Bronchial epithelial cell (primary cell): ENCODE data around the gene DYSF. TPM values are rescaled to one million over a fixed set of nuclear protein-coding genes. Genes with fewer than 3 reads are reported as not detected.

Experiments used
- DNase-seq: peaks from one replicate; pipeline ENCODE4 v3.0.0-alpha.2; 2010; ENCODE audit warnings: low read depth
- FAIRE-seq: peaks from 2 replicates; lab custom pipeline; 2011; peaks lifted over from hg19 to GRCh38; lab: Jason Lieb, UNC
- H3K27me3 ChIP-seq: 2 replicates; pipeline ENCODE4 v1.5.1; 2011; ENCODE audit warnings: low read length; ENCODE audit not compliant: control insufficient read depth, insufficient read depth
- H3K36me3 ChIP-seq: 2 replicates; pipeline ENCODE4 v1.5.1; 2011; ENCODE audit warnings: low read length; ENCODE audit not compliant: control insufficient read depth, insufficient read depth
- H3K4me3 ChIP-seq: 2 replicates; pipeline ENCODE4 v1.5.1; 2011; ENCODE audit warnings: mild to moderate bottlenecking, low read depth, low read length, control low read depth
- CTCF ChIP-seq: IDR thresholded peaks from 2 replicates; pipeline ENCODE4 v1.5.1; 2011; ENCODE audit warnings: mild to moderate bottlenecking, moderate library complexity, low read length, control low read depth, inconsistent platforms; ENCODE audit not compliant: insufficient read depth, severe bottlenecking
- total RNA-seq: library from RNA; depleted of rRNA; stranded (reverse); fragments of >200 nt; gene quantifications from 2 replicates; pipeline ENCODE4 v1.2.1, GENCODE V29; 2014

The DYSF gene
- total RNA-seq, 1 donor from 2014 or later: under 0.01 TPM

GRCh38 chr2:71669628-71670429 is 216.5 kb downstream of the DYSF start:
- no peak for TF ChIP-seq CTCF
- DNase-seq: no peak

GRCh38 chr2:71670430-71670795 is 217.1 kb downstream of the DYSF start:
- no peak for TF ChIP-seq CTCF
- Histone ChIP-seq H3K4me3 (no peak overlapping the region), H3K36me3 (no peaks in the 10 kb centered on the region), H3K27me3 (no peaks in the 10 kb centered on the region)
- FAIRE-seq (peak; percentile 47), DNase-seq (no peak)

More at GRCh38 chr2:71669628-71670429, 216.5 kb downstream of the DYSF start:
- peak; percentile 81 for FAIRE-seq
- Histone ChIP-seq H3K4me3 (no peak overlapping the region), H3K27me3 (no peaks in the 10 kb centered on the region), H3K36me3 (no peaks in the 10 kb centered on the region)

- no peak for DNase-seq
- no peaks in the 10 kb centered on the region for H3K27me3 ChIP-seq
- H3K4me3 ChIP-seq: no peak overlapping the region
- H3K36me3 ChIP-seq: no peaks in the 10 kb centered on the region
- TF ChIP-seq CTCF: no peak
- FAIRE-seq: no peak
Measured at GRCh38 chr2:71671203-71671854, 218.0 kb downstream of the DYSF start.

GRCh38 chr2:71671895-71672825 is 218.8 kb downstream of the DYSF start:
- DNase-seq (no peak), FAIRE-seq (no peak)
- no peaks in the 10 kb centered on the region for H3K36me3 ChIP-seq
- no peak for TF ChIP-seq CTCF
- H3K27me3 ChIP-seq: no peaks in the 10 kb centered on the region
- no peak overlapping the region for H3K4me3 ChIP-seq

- Histone ChIP-seq H3K36me3 (no peaks in the 10 kb centered on the region), H3K4me3 (no peak overlapping the region), H3K27me3 (no peaks in the 10 kb centered on the region)
- no peak for FAIRE-seq
- DNase-seq: no peak
- TF ChIP-seq CTCF: no peak
Measured at GRCh38 chr2:71672826-71673795, 219.8 kb downstream of the DYSF start.
